OCI-LY3 (cell line): Measurements from ENCODE around the gene CYP1A2.

Source experiments
- EZH2phosphoT487 ChIP-seq: fragments of 200-600 bp; shearing (Covaris generic); IDR thresholded peaks from 2 replicates; pipeline ENCODE4 v1.6.1; 2018; ENCODE audit warnings: antibody characterized with exemption, mixed run types, low read depth
- TF ChIP-seq, protein P1 (sequence below): fragments of 200-600, 300-600 bp; sonication (generic); IDR thresholded peaks from 2 replicates; pipeline ENCODE4 v1.5.1; 2014; ENCODE audit warnings: antibody characterized with exemption, low read length, low read depth

DNA sequence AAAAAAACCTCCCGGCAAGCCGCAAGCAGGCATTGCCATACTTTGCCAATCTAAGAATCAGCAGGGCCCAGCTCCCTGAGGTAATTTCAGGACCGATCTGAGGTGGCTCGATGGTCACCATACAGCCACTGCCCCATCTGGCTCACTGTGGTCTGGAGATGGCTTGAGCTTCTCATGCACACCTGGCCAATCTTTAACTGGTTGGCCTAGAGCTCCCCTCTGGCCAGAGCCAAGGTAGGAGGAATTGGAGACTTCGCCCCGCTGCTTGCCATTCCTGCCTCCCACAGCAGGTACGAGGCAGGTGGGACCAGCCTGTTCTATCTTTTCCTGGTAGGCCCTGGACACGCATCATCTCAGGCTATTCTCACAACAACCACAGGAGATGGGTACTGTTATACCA, 10.1 kb downstream of the CYP1A2 start:
- TF ChIP-seq, protein P1, sequence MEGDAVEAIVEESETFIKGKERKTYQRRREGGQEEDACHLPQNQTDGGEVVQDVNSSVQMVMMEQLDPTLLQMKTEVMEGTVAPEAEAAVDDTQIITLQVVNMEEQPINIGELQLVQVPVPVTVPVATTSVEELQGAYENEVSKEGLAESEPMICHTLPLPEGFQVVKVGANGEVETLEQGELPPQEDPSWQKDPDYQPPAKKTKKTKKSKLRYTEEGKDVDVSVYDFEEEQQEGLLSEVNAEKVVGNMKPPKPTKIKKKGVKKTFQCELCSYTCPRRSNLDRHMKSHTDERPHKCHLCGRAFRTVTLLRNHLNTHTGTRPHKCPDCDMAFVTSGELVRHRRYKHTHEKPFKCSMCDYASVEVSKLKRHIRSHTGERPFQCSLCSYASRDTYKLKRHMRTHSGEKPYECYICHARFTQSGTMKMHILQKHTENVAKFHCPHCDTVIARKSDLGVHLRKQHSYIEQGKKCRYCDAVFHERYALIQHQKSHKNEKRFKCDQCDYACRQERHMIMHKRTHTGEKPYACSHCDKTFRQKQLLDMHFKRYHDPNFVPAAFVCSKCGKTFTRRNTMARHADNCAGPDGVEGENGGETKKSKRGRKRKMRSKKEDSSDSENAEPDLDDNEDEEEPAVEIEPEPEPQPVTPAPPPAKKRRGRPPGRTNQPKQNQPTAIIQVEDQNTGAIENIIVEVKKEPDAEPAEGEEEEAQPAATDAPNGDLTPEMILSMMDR = no peak
- TF ChIP-seq EZH2phosphoT487 = no peak
